Measurements from ENCODE around the gene DISC1. TPM values are rescaled to one million over a fixed set of nuclear protein-coding genes. Genes with fewer than 3 reads are reported as not detected.

DISC1 gene
- total RNA-seq, 1 donor from 2014 or later: 4.7 TPM

GRCh38 chr1:231951374-231951773 lies 324.8 kb downstream of the DISC1 start:
- Mint-ChIP-seq H3K36me3 (no peaks in the 10 kb centered on the region), H3K4me1 (ENCODE audit: unreplicated experiment) (peaks cover 16% of the 10 kb centered on the region), H3K4me3 (no peak overlapping the region), H3K27me3 (peaks cover under 1% of the 10 kb centered on the region), H3K9me3 (no peaks in the 10 kb centered on the region), H3K27ac (no peak overlapping the region)
- no peak for DNase-seq (ENCODE audit: extremely low spot score, unreplicated experiment)
- TF ChIP-seq CTCF (conservative IDR thresholded peaks at IDR 0.05): no peak

- no peaks in the 10 kb centered on the region for H3K9me3 Mint-ChIP-seq
- H3K27me3 Mint-ChIP-seq: no peaks in the 10 kb centered on the region
- H3K36me3 Mint-ChIP-seq: no peaks in the 10 kb centered on the region
- TF ChIP-seq CTCF (conservative IDR thresholded peaks at IDR 0.05): no peak
- no peak overlapping the region for H3K4me3 Mint-ChIP-seq
- DNase-seq (ENCODE audit: extremely low spot score, unreplicated experiment): no peak
- peaks cover 16% of the 10 kb centered on the region for H3K4me1 Mint-ChIP-seq (ENCODE audit: unreplicated experiment)
- no peak overlapping the region for H3K27ac Mint-ChIP-seq
These were observed 325.6 kb downstream of the DISC1 start for GRCh38 chr1:231952154-231952553.

- H3K36me3 Mint-ChIP-seq: no peaks in the 10 kb centered on the region
- no peak for TF ChIP-seq CTCF (conservative IDR thresholded peaks at IDR 0.05)
- no peaks in the 10 kb centered on the region for H3K27me3 Mint-ChIP-seq
- no peak for DNase-seq (ENCODE audit: extremely low spot score, unreplicated experiment)
- H3K27ac Mint-ChIP-seq: no peak overlapping the region
- peaks cover 21% of the 10 kb centered on the region for H3K4me1 Mint-ChIP-seq (ENCODE audit: unreplicated experiment)
- no peaks in the 10 kb centered on the region for H3K9me3 Mint-ChIP-seq
- no peak overlapping the region for H3K4me3 Mint-ChIP-seq
These were observed 327.1 kb downstream of the DISC1 start for GRCh38 chr1:231953660-231954059.

GRCh38 chr1:231954751-231955150 lies 328.2 kb downstream of the DISC1 start:
- no peaks in the 10 kb centered on the region for H3K27me3 Mint-ChIP-seq
- H3K36me3 Mint-ChIP-seq: no peaks in the 10 kb centered on the region
- TF ChIP-seq CTCF (conservative IDR thresholded peaks at IDR 0.05): no peak
- H3K4me1 Mint-ChIP-seq (ENCODE audit: unreplicated experiment): peaks cover 27% of the 10 kb centered on the region
- no peak for DNase-seq (ENCODE audit: extremely low spot score, unreplicated experiment)
- no peak overlapping the region for H3K4me3 Mint-ChIP-seq
- no peaks in the 10 kb centered on the region for H3K9me3 Mint-ChIP-seq
- no peak overlapping the region for H3K27ac Mint-ChIP-seq

- no peaks in the 10 kb centered on the region for H3K9me3 Mint-ChIP-seq
These were observed 330.8 kb downstream of the DISC1 start for GRCh38 chr1:231957359-231957758.

More at GRCh38 chr1:231957359-231957758, 330.8 kb downstream of the DISC1 start:
- no peak for TF ChIP-seq CTCF (conservative IDR thresholded peaks at IDR 0.05)
- no peak overlapping the region for H3K27ac Mint-ChIP-seq
- no peaks in the 10 kb centered on the region for H3K27me3 Mint-ChIP-seq
- no peak for DNase-seq (ENCODE audit: extremely low spot score, unreplicated experiment)
- no peak overlapping the region for H3K4me3 Mint-ChIP-seq
- H3K36me3 Mint-ChIP-seq: no peaks in the 10 kb centered on the region
- H3K4me1 Mint-ChIP-seq (ENCODE audit: unreplicated experiment): peaks cover 13% of the 10 kb centered on the region
